ENCODE results near the gene INHBE.
A peak's percentile ranks its signal among the peaks of the same experiment; 100 is the strongest.

GRCh38 chr12:57430931-57431566 lies 24.1 kb upstream of the INHBE start, which contains the start of gene R3HDM2:
- TF ChIP-seq, protein P1, sequence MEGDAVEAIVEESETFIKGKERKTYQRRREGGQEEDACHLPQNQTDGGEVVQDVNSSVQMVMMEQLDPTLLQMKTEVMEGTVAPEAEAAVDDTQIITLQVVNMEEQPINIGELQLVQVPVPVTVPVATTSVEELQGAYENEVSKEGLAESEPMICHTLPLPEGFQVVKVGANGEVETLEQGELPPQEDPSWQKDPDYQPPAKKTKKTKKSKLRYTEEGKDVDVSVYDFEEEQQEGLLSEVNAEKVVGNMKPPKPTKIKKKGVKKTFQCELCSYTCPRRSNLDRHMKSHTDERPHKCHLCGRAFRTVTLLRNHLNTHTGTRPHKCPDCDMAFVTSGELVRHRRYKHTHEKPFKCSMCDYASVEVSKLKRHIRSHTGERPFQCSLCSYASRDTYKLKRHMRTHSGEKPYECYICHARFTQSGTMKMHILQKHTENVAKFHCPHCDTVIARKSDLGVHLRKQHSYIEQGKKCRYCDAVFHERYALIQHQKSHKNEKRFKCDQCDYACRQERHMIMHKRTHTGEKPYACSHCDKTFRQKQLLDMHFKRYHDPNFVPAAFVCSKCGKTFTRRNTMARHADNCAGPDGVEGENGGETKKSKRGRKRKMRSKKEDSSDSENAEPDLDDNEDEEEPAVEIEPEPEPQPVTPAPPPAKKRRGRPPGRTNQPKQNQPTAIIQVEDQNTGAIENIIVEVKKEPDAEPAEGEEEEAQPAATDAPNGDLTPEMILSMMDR (IDR thresholded peaks at IDR 0.05) = peak in 2 of 6 experiments; percentile 14 to 20
- TF ChIP-seq POLR2A (IDR thresholded peaks at IDR 0.05) = peak in 3 of 4 donors; percentile 41 to 90 (median 84)
